Esophagus muscularis mucosa (tissue), 4 donors: ENCODE results near the gene NCR3LG1. TPM values are rescaled to one million over a fixed set of nuclear protein-coding genes. Genes with fewer than 3 reads are reported as not detected.
"Not testable (repeated sequence)": the region's sequence is repeated elsewhere in the genome, so short reads cannot be mapped to it uniquely, and the experiment has no call there.

ENCODE experiments used
- DNase-seq: peaks from one replicate; pipeline ENCODE4 v3.0.0-alpha.2; 2017; ENCODE audit errors: extremely low spot score
- H3K27ac ChIP-seq, 4 donors: fragments of 200-600 bp; sonication (generic); replicated peaks in 1 of 4; 1 replicate in 3 of 4; 2 replicates in 1 of 4; pipeline ENCODE4 v1.5.1; 2016 to 2019; ENCODE audit warnings: mild to moderate bottlenecking in 1 of 4
- H3K27me3 ChIP-seq, 4 donors: fragments of 200-600 bp; sonication (generic); one replicate each; pipeline versions ENCODE4 v1.5.1 to v1.6.0; 2016 to 2019
- H3K36me3 ChIP-seq, 4 donors: fragments of 200-600 bp; sonication (generic); one replicate each; pipeline ENCODE4 v1.5.1; 2016 to 2019
- H3K4me1 ChIP-seq, 4 donors: fragments of 200-600 bp; sonication (generic); one replicate each; pipeline ENCODE4 v1.5.1; 2016 to 2019
- H3K4me3 ChIP-seq, 4 donors: fragments of 200-600 bp; sonication (generic); 1 replicate in 2 of 4; 2 replicates in 2 of 4; pipeline ENCODE4 v1.5.1; 2016 to 2019; ENCODE audit warnings: mild to moderate bottlenecking in 4 of 4, moderate library complexity in 1 of 4
- H3K9me3 ChIP-seq, 4 donors: fragments of 200-600 bp; sonication (generic); 1 replicate in 3 of 4; 2 replicates in 1 of 4; pipeline ENCODE4 v1.5.1; 2016 to 2019
- EP300 ChIP-seq: sonication (generic); formaldehyde crosslinking; IDR thresholded peaks from one replicate; pipeline ENCODE4 v1.6.1; 2017; ENCODE audit warnings: antibody characterized with exemption
- POLR2A ChIP-seq: fragments of 450-650 bp; IDR thresholded peaks from one replicate; pipeline ENCODE4 v1.6.1; 2017; ENCODE audit warnings: antibody characterized with exemption, moderate library complexity, mild to moderate bottlenecking, low read depth
- POLR2AphosphoS5 ChIP-seq, 2 donors: sonication (generic); formaldehyde crosslinking; IDR thresholded peaks; one replicate each; pipeline ENCODE4 v1.6.1; 2017; ENCODE audit warnings: antibody characterized with exemption in 2 of 2
- WGBS: methylation state at CpG from one replicate; pipeline ENCODE4 v1.1.5; 2018; 5-methylcytosine and 5-hydroxymethylcytosine counted together
- intact Hi-C: fragments of 100-400 bp; cut with DNase I; formaldehyde crosslinking; loops from one replicate; pipeline ENCODE4 v1.15.1; 2023
- total RNA-seq, 4 donors: library from RNA; depleted of rRNA; stranded (reverse); fragments of >200 nt; gene quantifications; one replicate each; pipeline versions ENCODE4 v1.1.0 to v1.2.1, GENCODE V29; 2016
- TF ChIP-seq, protein P1 (sequence below), 3 experiments: fragments of 200-600 bp in 2 of 3; fragments of 450-650 bp in 1 of 3; sonication (generic) in 2 of 3; IDR thresholded peaks; one replicate each; pipeline ENCODE4 v1.5.1; 2017 to 2019; ENCODE audit warnings: antibody characterized with exemption in 3 of 3, mild to moderate bottlenecking in 2 of 3, moderate library complexity in 1 of 3

NCR3LG1 gene
- total RNA-seq, 4 donors from 2014 or later: 1.7 to 3.6 (median 2.4) TPM

DNA sequence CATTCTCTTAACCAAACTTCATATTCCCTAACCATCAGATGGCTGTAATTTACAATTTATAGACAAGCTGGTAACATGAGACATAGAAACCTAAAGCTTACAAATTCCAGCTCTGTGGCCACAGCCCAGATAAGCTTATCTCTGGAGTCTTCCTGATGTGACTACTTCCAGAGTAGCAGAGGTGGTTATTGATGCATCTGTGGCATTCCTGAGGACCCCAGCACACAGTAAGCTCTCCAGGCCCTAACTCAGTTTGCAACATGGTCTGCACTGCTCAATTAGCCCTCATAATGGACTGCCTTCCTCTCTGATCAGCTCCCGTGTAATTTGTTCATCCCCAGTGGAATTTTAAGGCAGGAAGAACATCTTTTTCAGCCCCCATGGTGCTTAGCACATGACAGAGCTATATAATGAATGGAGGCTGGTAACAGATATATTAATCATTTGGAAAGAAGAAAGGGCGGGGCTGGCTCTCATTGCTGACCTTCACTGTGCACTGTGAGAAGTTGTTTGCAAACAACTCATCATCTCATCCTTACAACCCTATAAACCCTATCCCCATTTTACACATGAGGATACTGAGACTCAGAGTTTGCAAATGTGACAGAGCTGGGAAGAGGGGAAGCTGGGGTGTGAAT lies 67.0 kb downstream of the NCR3LG1 start:
- peaks cover 0 to 57% (median 0%) of the 10 kb centered on the region in 4 donors for H3K27me3 ChIP-seq
- DNase-seq: no peak
- 36% methylated on average over 2 of the region's 2 CpGs for whole genome bisulfite sequencing

DNA sequence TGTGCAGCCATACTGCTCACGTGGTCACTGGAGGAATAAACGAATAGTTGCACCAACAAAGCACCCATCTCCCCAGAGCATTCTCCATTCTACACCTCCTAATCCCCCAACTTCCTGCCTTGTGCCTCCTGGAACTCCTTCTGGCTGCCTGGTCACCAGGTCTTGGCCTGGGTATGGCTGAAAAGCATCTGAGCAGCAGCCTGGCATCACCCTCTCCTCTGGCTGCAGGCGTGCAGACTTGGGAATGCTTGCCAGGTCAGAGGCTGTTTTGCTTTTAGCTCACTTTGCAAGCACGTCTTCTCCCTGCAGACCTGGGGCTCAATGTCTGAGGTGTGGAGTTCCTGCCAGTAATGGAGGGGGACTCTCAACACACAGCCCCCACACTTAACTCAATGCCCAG lies 70.2 kb downstream of the NCR3LG1 start:
- DNase-seq: no peak
- 32% methylated on average over 4 of the region's 4 CpGs for WGBS
- Histone ChIP-seq H3K27me3 (peaks cover 0 to 29% (median 0%) of the 10 kb centered on the region in 4 donors), H3K36me3 (no peaks in the 10 kb centered on the region), H3K4me3 (no peak overlapping the region), H3K27ac (no peak overlapping the region), H3K4me1 (no peaks in the 10 kb centered on the region), H3K9me3 (no peaks in the 10 kb centered on the region)
- intact Hi-C loops: no loop called here
- TF ChIP-seq POLR2A: no peak
- no peak for TF ChIP-seq POLR2AphosphoS5 (IDR thresholded peaks at IDR 0.05)
- TF ChIP-seq EP300: no peak
- TF ChIP-seq, protein P1, sequence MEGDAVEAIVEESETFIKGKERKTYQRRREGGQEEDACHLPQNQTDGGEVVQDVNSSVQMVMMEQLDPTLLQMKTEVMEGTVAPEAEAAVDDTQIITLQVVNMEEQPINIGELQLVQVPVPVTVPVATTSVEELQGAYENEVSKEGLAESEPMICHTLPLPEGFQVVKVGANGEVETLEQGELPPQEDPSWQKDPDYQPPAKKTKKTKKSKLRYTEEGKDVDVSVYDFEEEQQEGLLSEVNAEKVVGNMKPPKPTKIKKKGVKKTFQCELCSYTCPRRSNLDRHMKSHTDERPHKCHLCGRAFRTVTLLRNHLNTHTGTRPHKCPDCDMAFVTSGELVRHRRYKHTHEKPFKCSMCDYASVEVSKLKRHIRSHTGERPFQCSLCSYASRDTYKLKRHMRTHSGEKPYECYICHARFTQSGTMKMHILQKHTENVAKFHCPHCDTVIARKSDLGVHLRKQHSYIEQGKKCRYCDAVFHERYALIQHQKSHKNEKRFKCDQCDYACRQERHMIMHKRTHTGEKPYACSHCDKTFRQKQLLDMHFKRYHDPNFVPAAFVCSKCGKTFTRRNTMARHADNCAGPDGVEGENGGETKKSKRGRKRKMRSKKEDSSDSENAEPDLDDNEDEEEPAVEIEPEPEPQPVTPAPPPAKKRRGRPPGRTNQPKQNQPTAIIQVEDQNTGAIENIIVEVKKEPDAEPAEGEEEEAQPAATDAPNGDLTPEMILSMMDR (IDR thresholded peaks at IDR 0.05): no peak

More for the DNA sequence above, 67.0 kb downstream of the NCR3LG1 start:
- no peaks in the 10 kb centered on the region for H3K36me3 ChIP-seq
- intact Hi-C loops: no loop called here
- H3K27ac ChIP-seq: no peak overlapping the region
- TF ChIP-seq, protein P1 (IDR thresholded peaks at IDR 0.05): no peak
- TF ChIP-seq EP300 (no peak), POLR2AphosphoS5 (IDR thresholded peaks at IDR 0.05) (no peak), POLR2A (no peak)
- no peak overlapping the region for H3K4me3 ChIP-seq
- peaks cover 0 to 4% (median 0%) of the 10 kb centered on the region in 4 donors for H3K4me1 ChIP-seq
- H3K9me3 ChIP-seq: no peaks in the 10 kb centered on the region

GRCh38 chr11:17423533-17424310 lies 72.1 kb downstream of the NCR3LG1 start:
- Histone ChIP-seq H3K27ac (no peak overlapping the region), H3K4me1 (no peaks in the 10 kb centered on the region), H3K36me3 (no peaks in the 10 kb centered on the region), H3K4me3 (no peak overlapping the region), H3K27me3 (peaks cover 0 to 18% (median 0%) of the 10 kb centered on the region in 4 donors), H3K9me3 (no peaks in the 10 kb centered on the region)
- TF ChIP-seq POLR2A (no peak), EP300 (no peak)
- TF ChIP-seq, protein P1 (IDR thresholded peaks at IDR 0.05): no peak
- 82% methylated on average over 8 of the region's 11 CpGs for WGBS
- intact Hi-C loops: no loop called here
- DNase-seq: no peak

- H3K27ac ChIP-seq, intact Hi-C loops, H3K9me3 ChIP-seq, H3K27me3 ChIP-seq, H3K4me3 ChIP-seq, H3K4me1 ChIP-seq, H3K36me3 ChIP-seq, DNase-seq: not testable (repeated sequence)
- WGBS: 83% methylated on average over 5 of the region's 5 CpGs
Measured at GRCh38 chr11:17426233-17426632, 74.6 kb downstream of the NCR3LG1 start.

Other genes starting within 250 kb of the NCR3LG1 start
- gene PIK3C2A, start 143.8 kb upstream of the NCR3LG1 start, total RNA-seq: 10 to 100 TPM; 62.1 to 85.3 (median 72.7) TPM
- gene NUCB2, start 75.1 kb upstream of the NCR3LG1 start, total RNA-seq: 10 to 100 TPM; 34.3 to 43.8 (median 42.6) TPM
- gene KCNJ11, start 36.9 kb downstream of the NCR3LG1 start, total RNA-seq: 1 to 10 TPM in 2 of 4 donors, under 1 TPM in 1, not detected in 1; 0.66 to 6.5 (median 2.5) TPM
- 1 to 10 TPM in 3 of 4 donors, under 1 TPM in 1; 0.63 to 2.5 (median 1.7) TPM for gene ABCC8, start 125.0 kb downstream of the NCR3LG1 start, total RNA-seq
- gene USH1C, start 192.6 kb downstream of the NCR3LG1 start, total RNA-seq: not detected
- gene OTOG, start 195.5 kb downstream of the NCR3LG1 start, total RNA-seq: not detected